HuH-7.5 (cell line): Measurements from ENCODE around the gene IRF5.
"Not testable (repeated sequence)": the region's sequence is repeated elsewhere in the genome, so short reads cannot be mapped to it uniquely, and the experiment has no call there.

Experiments
- DNase-seq: peaks from one replicate; pipeline ENCODE4 v3.0.0; 2011; ENCODE audit warnings: low spot score

Gene IRF5

DNA sequence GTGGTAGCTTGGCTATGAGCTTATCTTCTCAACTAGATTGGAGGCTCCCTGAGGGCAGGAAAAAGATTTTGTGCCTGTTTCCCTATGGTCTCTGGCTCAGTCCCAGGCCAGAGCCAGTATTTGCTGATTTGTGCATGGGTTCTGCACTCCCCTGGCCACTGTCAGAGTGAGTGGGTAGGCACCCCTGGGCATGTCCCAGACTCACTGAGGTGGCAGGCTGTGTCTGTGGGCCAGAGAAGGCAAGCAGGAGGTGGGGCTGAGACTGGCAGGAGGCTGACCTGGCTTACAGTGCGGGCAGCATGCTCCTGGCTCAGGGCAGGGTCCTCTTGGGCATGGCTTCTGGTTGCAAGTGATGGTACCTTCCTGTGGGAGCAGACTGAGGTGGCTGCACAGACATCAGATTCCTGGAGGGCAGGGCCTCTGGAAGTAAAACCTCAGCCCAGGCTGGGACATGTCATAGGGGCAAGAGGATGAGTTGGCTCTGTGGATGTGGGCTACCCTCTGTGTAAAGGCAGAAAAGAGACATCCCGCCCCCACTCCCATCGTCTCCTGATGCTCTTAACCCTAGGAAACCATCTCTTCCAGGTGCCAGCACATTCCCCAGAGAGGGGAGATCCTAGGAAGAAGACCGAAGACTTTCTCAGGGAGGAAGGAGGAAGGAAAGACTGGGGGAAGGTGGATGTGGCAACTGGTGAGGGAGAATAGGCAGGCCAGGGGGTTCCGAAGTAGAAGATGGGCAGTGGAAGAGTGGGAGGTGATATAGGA is 31.5 kb upstream of the IRF5 start:
- DNase-seq: no peak

DNA sequence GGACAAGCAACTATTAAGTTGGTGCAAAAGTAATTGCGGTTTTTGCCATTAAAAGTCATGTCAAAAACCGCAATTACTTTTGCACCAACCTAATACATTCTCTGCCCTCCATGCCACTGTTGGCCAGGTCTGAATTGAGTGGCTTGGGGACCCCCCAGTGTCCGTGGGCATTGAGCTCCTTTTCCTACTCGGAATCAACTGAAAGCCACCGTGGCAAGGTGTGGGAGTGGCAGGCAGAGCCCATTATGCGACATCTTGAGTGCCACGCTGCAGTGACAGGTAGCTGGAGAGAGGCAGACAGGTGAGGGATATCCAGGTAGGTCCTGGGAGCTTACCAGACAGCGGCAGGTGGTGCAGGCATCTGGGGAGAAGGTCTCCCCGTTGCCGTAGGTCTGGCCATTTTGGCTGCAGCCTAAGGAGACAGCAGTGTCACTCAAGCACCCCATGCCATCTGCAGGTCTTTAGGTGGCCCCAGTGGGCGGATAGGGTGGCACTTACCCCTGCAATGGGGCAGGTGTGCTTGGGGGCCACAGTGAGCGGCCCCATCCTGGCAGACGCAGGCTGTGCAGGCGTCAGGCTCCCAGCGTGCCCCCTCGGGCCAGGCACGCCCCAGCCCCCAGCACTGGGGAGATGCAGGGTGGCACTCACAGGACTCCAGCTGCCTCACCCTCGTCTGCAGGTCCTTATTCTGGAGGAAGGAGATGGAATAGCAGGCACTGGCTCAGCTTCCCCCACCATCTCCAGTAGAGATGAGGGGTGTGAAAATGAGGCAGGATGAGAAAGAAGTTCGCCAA is 30.8 kb upstream of the IRF5 start:
- no peak for DNase-seq

DNA sequence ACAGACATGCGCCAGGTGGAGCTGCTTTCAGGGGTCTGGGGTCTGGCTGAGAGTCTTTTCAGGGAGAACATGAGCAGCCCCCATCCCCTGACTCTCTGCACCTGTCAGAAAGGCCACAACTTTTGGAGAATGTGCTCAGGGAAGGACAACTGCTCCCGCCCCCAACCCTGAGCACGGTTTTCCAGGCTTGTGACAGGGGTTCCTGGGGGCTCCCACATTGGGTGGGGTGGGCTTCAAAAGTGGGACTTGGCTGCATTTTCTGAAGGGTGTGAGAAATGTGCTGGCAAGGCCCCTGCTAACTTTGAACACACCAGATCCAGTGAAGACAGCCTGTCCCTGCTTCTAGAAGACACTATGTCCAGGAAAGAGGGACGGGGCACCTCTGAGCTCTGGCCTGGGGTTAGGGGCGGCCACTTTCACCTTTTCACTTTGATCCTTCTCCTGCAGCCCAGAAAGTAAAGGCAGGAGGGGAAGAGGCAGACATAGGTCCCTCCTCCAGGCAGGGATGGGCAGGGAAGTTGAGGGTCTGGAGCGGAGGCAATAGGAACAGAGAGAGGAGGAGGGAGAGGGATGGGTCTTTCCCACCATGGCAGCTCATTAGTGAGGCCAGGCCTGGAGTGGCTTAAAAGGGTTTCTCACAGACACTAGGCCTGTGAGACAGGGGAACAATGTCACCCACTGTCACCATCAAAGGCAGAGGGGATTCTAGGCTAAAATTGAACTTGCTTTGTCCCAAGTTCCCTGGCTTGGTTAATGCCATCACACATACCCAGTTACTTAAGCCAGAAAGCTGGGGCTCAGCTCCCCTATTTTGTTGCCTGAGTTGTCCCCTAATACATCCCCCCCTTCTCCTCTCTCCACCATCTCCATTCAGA is 28.7 kb upstream of the IRF5 start:
- DNase-seq: no peak

DNA sequence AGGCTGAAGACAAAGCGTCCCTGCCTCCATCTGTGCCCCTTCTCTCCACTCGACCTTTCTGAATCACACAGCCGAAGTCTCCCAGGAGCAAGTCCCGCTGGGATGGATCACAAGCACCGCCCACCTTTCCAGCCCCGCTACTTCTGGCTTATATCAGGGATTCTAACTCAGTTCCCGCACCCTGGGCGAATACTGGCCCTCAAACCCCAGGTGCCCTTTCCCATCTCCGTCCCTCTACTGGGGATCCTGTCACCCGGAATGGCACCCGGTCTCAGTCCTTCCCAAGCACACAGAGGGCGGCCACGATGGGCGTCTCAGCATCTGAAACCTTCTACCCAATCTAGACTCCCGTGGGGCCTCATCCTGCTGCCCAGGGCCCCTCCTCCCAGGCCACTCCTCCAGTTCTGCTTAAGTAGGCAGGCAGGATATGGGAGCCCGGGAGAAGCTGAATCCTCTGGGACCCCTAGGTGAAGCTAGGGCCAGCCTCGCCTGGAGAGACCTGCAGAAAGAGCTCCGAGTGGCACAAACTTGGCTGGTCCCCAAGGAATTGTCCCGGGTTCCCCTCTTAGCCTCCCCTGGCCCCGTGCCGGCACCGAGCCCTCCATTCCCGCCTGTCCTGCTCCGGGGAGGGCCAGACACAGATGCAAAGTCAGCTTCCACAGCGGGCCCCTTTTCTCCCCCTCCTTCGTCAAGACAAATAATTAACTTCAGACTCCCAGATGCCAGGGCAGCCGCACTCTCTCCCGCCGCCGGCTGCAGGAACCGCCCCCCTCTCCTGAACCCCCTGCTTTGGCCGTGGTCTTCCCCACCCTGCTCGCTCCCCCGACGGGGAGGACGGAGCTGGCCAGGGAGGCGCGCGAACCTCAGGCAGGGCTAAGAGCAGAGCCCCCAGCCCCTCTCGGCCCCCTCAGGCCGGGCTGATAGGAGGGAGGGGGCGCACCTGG is 27.8 kb upstream of the IRF5 start:
- peak; percentile 52 for DNase-seq

DNA sequence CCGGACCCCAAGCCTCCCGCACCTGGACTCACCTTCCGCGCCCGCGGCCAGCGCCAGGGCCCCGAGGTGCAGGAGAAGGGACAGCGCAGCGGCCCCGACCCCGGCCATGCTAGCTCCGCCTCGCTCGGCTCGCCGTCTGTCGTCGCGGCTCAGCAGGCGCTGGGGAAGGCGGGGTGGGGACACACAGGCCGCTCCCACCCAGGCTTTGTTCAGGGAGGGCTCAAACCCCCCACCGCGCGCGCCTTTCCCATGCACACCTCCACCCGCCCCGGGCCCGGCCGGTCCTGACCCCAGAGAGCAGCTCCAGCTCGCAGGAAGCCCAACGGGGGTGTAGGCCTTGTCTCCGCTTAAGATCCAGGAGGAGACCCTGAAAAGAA is 27.2 kb upstream of the IRF5 start, which contains the start of gene KCP:
KCP (minus strand) TSS at position 141 of the 377 bp plus-strand sequence; CDS start at position 108, 33 bp downstream.
- no peak for DNase-seq

DNA sequence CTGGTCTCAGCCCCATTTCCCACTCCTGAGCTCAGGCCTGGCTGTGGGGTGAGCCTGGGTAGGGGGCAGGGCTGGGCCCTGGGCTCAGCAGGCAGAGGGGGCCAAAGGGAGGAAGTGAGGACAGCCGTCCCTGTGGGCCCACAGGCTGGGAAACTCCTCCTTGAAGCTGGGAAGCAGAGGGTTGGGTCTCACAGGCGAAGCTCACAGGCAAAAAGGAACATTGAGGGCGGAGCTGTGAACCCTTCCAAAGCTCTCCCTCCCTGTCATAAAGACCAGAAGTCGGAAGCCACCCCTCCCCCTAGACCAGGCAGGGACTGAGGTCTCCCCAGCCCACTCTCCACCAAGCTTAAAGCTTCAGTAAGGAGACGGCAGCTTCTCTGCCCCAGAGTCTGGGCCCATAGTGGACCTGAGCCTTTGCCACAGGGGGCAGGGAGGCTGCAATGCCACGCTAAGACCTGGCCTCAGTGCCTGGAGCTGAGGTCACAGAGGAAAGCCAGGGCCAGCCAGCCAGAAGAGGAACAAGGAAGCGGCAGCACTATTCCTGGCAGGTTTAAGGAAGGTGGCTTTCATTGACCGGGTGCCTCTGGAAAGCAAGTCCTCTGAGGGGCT is 26.2 kb upstream of the IRF5 start:
- no peak for DNase-seq

DNA sequence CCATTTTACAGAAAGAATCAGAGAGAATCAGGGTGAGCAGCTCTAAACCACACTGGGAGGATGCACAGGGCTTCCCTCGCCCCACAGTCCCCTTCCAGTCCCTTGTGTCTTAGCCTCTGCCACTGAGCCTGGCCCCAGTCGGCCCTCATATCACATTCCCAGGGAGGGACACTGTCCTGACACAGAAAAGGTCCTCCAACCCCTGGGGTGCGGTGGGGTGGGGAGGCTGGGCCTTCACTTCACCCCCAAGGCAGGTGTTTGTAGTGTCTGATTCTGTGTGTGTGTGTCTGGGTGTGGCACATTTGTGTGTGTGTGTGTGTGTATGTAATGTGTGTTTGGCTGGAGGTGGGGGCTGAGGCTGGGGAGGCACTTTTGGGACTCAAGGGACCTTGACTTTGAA is 25.4 kb upstream of the IRF5 start:
- no peak for DNase-seq

DNA sequence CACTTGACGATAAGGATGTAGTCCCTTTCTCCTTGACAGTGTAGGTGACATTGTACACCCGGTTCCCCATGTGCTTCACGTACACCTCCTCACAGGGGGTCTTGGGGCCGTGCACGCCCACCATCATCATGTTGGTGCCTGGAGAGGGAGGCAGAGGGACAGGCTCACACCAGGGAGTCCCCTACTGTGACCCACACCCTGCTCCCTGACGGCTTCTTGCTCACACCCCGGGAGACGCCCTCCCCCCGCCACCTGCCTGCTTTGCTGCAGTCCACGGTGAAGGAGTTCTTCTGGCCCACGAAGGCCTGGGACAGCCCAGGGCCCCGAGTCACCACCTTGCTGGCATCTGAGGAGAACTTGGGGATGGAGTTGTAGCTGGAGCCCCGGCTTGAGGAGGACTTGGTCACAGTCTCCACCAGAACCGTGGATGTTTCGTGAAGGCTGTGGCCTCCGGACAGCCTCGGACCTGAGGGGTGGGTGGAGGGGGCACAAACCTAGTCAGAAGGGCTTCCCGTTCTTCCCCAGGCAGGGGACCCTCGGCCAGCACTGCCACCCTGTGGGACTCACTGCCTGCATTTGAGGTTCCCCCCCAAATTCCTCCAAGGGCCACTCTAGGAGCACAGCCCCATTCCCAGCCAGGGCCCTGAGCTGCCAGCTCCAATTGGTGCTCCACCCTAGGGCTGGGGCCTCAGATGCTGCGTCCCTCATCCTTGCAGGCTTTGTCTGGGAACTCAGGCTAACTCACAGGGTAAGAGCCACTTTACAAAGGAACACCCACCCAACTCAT is 24.8 kb upstream of the IRF5 start:
- not testable (repeated sequence) for DNase-seq

DNA sequence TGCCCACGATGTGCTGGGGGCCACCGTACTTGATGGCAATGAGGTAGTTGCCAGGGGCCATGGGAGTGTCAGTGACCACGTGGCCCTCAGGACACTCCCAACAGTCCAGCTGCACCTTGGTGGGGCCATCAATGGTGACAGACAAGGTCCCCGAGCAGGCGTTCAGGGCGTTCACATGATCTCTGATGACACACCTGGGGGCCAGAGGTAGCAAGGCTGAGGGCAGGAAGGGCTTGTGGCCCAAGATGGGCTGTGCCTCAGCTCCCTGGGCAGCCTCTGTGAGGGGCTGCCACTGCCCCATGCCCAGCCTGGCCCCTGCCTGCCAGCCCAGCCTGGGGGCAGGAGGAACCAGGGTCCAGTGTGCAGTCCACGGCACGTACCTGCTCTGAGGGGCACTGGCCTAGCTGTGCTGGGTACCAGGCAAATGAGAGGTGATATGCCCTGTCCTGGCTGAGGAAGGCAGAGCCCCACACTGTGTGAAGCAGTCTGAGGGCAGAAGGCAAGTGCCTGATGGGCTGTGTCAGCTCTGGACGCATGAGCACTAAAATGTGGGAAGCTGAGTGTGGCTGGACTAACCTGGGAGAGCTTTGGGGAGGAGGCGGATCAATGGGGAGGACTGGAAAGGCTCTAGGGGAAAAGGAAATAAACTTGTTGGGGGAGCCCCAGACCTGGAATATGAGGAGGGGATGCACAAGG is 23.7 kb upstream of the IRF5 start:
- no peak for DNase-seq

DNA sequence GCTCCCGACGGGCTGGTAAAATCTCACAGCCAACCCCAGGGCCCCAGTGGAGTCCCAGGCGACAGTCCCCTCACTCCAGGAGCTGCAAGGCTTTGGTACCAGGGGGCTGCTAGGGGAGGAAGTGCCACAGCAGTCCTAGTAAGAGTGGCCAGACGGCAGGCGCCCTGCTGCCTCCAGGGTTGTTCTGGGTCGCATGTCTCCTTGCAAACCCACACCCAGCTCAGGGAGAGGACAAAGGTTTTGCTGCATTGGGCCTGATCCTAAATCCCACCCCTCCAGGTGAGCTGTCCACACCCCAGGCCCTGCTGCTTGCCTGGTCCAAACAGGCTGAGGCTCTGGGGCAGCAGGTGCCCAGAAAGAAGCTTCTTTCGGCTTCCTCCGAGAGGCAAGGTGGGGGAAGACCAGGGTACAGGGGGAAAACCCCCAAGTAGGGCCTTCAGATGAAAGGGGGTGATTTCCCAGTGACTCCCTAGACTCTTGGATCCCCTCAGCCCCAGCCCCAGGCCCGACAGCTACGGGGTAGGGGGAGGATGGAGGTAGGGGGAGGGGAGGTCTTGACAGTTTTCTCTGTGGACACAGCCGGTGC is 23.1 kb upstream of the IRF5 start:
- DNase-seq: no peak

DNA sequence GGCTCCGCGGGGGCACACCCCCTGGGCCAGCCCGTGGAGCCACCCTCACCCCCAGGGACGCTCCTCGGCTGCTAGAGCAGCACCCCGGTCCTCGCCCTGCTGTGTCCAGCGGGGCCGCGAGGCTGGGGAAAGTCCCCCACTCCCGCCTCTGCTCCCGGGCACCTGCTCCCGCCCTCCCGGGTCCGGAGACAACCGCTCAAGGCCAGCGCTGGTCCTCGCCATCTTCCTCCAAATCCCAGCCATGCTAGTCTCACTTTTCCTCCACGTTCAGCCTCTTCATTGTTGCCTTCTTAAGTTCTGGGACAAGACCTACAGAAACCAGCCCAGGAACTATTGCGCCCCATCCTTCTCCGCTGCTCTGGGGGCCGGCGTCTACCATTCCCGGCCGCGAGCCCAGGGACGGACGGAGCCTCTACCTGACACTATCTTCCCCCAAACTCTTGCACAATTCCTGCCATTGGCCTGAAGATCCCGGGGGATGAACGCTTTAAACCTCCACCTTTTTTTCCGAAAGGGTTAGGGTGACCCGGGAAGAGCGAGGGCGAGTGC is 22.4 kb upstream of the IRF5 start:
- no peak for DNase-seq

DNA sequence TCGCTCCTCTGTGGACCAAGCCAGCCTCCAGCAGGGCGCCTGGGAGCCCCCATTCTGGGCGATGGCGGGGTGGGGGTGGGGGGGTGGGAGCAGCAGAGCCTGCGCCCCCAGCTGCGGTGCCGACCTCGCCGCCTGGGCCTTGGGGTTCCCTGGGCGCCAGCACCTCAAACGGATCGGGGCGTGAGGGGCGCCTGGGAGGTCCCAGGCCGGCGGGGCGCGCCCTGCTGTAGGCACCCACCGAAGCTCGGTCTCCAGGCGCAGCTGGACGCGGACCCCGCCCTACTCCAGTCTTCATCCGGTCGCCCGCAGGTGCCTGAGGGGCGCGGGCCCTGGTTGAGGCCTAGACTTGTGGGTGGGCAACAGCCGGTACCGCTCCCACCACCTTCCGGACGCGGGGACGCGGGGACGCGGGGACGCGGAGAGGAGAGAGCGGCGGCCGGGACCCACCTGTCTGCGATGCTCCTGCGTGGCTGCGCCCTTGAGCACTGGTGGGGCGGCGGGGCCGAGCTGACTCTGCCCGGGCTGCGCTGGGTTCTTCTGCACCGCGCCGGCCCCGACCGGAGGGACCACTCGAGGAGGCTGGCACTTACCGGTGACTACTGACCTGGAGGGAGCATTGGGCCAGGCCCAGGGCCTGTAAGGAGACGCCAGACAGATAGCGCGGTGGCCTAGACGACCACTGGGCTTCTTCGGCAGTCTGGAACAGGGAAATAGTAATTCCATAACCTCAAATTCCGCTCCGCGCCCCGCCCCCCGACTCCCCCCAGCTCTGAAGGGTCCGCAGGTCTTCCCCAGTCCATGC is 21.7 kb upstream of the IRF5 start:
- no peak for DNase-seq

DNA sequence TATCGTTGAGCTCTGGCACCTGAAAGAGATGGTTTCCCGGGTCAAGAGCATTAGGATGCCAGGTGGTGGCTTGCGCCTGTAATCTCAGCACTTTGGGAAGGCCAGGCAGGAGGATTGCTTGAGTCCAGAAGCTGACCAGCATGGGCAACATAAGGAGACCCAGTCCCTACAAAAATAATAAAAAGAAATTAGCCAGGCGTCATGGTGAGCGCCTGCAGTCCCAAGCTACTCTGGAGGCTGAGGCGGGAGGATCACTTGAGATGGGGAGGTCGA is 21.1 kb upstream of the IRF5 start:
- no peak for DNase-seq

DNA sequence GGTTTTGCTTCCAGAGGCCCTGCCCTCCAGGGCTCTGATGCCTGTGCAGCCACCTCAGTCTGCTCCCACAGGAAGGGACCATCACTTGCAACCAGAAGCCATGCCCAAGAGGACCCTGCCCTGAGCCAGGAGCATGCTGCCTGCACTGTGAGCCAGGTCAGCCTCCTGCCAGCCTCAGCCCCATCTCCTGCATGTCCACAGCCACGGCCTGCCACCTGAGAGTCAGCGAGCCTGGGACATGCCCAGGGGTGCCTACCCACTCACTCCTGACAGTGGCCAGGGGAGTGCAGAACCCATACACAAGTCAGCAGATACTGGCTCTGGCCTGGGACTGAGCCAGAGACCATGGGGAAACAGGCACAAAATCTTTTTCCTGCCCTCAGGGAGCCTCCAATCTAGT is 20.6 kb upstream of the IRF5 start:
- no peak for DNase-seq

DNA sequence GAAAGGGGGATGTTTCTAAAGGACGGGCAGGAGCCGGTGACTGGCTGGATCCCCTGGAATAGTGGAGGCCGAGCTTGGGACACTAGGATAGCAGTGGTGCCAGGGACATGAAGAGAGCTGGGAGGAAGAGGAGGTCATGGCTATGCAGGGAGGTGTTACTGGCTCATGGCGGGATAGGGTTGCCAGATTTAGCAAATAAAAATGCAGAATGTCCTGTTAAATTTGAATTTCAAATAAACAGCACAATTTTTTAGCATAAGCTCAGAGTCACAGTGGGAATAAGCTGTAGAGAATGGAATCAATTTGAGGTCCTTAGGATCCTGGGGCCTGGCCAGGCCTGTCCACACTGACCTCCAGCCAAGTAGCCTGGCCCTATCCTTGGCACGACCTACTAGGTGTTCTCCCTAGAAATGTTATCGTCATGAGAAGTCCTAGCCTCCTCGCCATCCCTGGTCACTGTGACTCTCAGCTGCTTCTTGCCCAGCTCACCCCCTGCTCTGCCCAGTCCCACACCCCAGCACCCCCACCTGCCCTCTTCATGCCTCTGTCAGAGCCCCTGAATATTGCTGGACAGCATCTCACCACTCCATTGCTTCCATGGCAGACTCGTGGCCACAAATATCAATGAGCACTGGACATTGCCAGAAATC is 19.6 kb upstream of the IRF5 start:
- no peak for DNase-seq

DNA sequence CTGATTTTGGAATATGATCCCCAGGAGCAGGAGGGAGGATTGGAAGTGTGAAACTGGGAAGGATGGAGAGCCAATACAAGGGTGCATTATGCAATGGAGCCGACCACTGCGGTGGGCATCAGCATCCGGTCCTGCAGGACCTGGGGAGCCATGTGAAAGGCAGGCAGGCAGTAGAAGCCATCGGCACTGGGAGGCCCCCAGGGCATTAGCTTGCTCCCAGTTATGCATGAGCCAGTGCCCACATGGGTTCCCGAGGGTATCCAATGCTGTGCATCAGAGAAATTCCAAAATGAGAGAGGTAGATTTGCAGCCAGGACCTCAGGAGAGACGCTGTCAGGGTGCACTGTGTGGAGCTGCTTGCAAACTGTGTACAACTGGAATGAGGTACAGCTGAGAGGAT is 18.5 kb upstream of the IRF5 start:
- DNase-seq: no peak

DNA sequence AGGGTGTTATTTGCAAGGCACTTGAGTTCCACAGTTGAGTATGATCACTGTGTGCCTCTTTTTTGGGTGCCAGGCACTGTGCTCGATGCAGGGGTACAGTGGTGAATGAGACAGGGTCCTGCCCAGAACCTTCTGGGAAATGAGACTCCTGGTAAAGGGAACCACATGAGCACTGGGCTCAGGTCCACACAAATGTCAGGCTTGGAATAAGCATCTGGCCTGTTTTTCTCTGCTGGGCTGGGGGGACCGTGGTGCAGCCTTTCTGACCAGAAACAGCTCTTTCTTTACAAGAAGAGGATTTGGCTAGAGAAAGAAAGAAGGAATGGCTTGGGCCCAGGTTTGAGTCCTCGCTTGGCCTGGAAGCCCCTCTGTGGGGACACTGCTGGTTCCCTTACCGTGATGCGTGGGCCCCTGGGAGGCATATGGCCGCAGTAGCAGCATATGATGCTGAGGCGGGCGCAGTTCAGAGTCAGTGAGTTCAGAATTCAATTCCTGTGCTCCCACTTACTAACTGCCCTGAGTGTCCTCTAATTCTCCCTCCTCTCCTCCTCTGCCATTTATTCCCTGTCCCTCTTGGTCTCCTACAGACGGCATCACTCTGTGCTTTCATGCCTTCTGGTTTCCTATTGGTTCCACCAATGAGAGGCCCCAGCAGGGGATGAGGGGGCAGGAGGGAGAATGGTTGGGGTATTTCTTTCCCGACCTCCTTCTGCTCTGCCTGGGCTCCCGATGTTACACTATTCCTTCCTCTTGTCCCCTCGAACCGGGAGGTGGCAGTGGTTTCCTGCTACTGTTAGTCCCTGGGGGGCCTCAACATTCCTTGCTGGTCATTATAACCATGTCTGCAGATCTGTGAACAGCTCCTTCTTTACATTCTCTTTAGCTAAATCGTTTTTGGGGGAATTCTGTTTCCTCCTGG is 17.6 kb upstream of the IRF5 start:
- no peak for DNase-seq
